SK-N-MC (cell line): ENCODE measurements around the gene CLEC2D.

Experiments used
- DNase-seq: peaks from one replicate; pipeline ENCODE4 v3.0.0-alpha.2; 2011; ENCODE audit warnings: low read depth, low spot score
- H3K27ac ChIP-seq: fragments of 200-600 bp; sonication (generic); 2 replicates; pipeline ENCODE4 v1.5.1; 2016; ENCODE audit warnings: mixed run types
- H3K36me3 ChIP-seq: fragments of 200-600 bp; sonication (generic); 2 replicates; pipeline ENCODE4 v1.6.1; 2017; ENCODE audit warnings: antibody characterized with exemption, low read length, mixed read lengths; ENCODE audit not compliant: insufficient read depth
- H3K4me3 ChIP-seq: fragments of 200-600 bp; sonication (generic); 2 replicates; pipeline ENCODE4 v1.5.1; 2016
- H3K9ac ChIP-seq: fragments of 200-600 bp; sonication (generic); 2 replicates; pipeline ENCODE4 v1.8.0; 2017; ENCODE audit warnings: mixed run types, mixed read lengths; ENCODE audit not compliant: insufficient read length
- H3K9me3 ChIP-seq: fragments of 200-600 bp; sonication (generic); 2 replicates; pipeline ENCODE4 v1.6.1; 2017; ENCODE audit warnings: low read depth, mild to moderate bottlenecking, antibody characterized with exemption, low read length, moderate library complexity, mixed read lengths
- EZH2 ChIP-seq: fragments of 200-600 bp; sonication (generic); IDR thresholded peaks from one replicate; pipeline ENCODE4 v1.6.1; 2017; ENCODE audit warnings: antibody characterized with exemption
- FOXP2 ChIP-seq: optimal IDR thresholded peaks from 2 replicates; pipeline ENCODE3; 2011; ENCODE audit warnings: mild to moderate bottlenecking, moderate library complexity; ENCODE audit not compliant: insufficient read depth; ENCODE audit errors: extremely low read length, control extremely low read depth
- POLR2AphosphoS5 ChIP-seq: IDR thresholded peaks from 2 replicates; pipeline ENCODE4 v1.6.1; 2012; ENCODE audit warnings: mild to moderate bottlenecking, low read depth, low read length, borderline replicate concordance

CLEC2D gene, protein sequence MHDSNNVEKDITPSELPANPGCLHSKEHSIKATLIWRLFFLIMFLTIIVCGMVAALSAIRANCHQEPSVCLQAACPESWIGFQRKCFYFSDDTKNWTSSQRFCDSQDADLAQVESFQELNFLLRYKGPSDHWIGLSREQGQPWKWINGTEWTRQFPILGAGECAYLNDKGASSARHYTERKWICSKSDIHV

DNA sequence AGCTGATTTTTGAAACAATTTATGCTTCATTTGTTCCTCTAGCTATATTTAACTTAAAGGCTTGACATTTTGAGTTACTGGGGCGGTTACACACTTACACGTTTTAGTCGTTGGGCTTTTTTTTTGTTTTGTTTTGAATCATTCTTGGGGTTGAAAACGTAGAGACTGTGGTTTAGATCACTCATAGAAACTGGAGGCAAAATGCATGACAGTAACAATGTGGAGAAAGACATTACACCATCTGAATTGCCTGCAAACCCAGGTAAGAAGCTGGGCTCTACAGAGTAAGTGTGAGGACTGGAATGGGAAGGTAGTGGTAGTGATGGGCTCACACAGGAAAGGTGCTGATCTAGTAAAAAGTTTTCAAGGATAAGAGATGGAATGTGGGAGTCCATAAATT lies at the start of gene CLEC2D:
Gene CLEC2D (plus strand): TSS at position 180 of the 400 bp plus-strand sequence. CDS start 22 bp downstream, at position 202.
- H3K36me3 ChIP-seq, result no peaks in the 10 kb centered on the region; the same call in 1 of the 2 replicates
- no peak for DNase-seq
- no peak within 1 kb of the TSS for H3K9ac ChIP-seq
- no peaks in the 10 kb centered on the region for H3K9me3 ChIP-seq
- no peak within 1 kb of the TSS for H3K27ac ChIP-seq
- no peak within 1 kb of the TSS for H3K4me3 ChIP-seq
- TF ChIP-seq FOXP2 (no peak), POLR2AphosphoS5 (no peak), EZH2 (no peak)

DNA sequence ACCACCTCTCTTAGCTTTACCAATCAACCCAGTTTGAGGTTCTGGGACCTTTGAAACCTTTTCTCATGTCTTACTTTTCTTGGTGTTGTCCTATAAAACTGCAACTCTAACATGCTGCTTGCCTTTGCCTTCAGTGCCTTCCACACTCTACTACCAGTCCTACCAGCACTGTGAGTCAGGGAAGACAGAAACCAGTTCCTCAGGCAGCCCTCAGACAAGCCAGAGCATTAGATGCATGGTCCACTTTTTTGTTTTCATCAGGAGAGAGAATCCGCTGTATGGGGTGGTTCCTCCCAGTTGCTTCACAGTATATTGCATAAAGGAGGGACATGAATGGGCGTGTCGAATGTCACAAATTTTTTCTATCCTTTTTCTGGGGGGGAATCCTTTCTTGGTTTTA lies 44.5 kb upstream of the CLEC2D start:
- H3K4me3 ChIP-seq, result no peak overlapping the region
- no peaks in the 10 kb centered on the region for H3K9me3 ChIP-seq
- no peak overlapping the region for H3K9ac ChIP-seq
- DNase-seq, result no peak
- TF ChIP-seq EZH2 (no peak), POLR2AphosphoS5 (no peak), FOXP2 (no peak)
- H3K36me3 ChIP-seq, result no peaks in the 10 kb centered on the region
- H3K27ac ChIP-seq, result no peak overlapping the region

DNA sequence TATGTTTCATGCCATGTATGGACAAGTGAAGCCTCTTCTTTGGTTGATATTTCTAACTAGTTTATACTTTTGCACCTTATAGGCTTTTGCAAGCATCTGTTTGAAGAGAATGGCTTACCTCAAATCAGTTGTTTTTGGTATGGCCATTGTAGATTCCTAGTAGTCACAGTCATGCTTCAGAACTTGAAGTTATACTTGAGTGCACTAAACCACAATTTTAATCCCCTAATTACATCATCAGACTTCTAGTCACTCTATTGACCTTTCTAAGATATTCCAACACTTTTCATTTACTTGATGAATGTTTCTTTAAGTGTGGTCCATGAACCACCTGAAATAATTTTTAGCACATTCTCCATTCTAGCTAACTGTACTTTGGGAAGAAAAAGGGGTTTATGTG lies 43.2 kb upstream of the CLEC2D start:
- H3K4me3 ChIP-seq, result no peak overlapping the region
- no peak for DNase-seq

DNA sequence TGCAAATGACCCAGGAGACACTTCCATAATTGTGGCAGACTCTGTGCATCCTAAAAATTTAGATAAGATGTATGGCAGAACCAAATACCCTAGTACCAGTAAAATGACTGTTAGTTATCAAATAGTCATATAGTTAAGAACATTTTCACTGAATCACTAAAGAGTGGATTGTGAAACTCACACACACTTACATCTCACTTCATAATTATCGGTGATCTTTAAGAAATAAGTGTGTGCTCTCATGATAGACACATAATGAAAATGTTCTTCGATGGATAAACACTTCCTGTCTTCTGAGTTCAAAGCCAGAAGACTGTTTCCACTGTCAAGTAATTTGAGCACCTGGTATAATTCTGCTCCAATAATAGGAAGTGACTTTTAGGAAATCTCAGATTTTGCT lies 42.7 kb upstream of the CLEC2D start:
- no peak overlapping the region for H3K9ac ChIP-seq
- DNase-seq, result no peak
- H3K36me3 ChIP-seq, result no peaks in the 10 kb centered on the region
- TF ChIP-seq POLR2AphosphoS5, result no peak
- no peak for TF ChIP-seq FOXP2
- TF ChIP-seq EZH2, result no peak
- H3K9me3 ChIP-seq, result no peaks in the 10 kb centered on the region
- H3K4me3 ChIP-seq, result no peak overlapping the region
- no peak overlapping the region for H3K27ac ChIP-seq

More for the DNA sequence above, 43.2 kb upstream of the CLEC2D start:
- Histone ChIP-seq H3K9me3 (no peaks in the 10 kb centered on the region), H3K9ac (no peak overlapping the region), H3K27ac (no peak overlapping the region), H3K36me3 (no peaks in the 10 kb centered on the region)
- no peak for TF ChIP-seq EZH2

DNA sequence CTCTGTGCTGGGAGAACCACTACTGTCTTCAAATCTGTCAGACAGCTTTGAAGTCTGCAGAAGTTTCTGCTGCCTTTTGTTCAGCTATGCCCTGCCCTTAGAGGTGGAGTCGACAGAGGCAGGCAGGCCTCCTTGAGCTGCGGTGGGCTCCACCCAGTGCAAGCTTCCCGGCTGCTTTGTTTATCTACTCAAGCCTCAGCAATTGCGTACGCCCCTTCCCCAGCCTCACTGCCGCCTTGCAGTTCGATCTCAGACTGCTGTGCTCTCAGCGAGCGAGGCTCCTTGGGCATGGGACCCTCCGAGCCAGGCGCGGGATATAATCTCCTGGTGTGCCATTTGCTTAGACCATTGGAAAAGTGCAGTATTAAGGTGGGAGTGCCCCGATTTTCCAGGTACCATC lies 36.7 kb upstream of the CLEC2D start:
- Histone ChIP-seq H3K27ac (no peak overlapping the region), H3K4me3 (no peak overlapping the region), H3K9ac (no peak overlapping the region), H3K9me3 (no peaks in the 10 kb centered on the region), H3K36me3 (no peaks in the 10 kb centered on the region)
- no peak for DNase-seq
- TF ChIP-seq POLR2AphosphoS5 (no peak), EZH2 (no peak), FOXP2 (no peak)

DNA sequence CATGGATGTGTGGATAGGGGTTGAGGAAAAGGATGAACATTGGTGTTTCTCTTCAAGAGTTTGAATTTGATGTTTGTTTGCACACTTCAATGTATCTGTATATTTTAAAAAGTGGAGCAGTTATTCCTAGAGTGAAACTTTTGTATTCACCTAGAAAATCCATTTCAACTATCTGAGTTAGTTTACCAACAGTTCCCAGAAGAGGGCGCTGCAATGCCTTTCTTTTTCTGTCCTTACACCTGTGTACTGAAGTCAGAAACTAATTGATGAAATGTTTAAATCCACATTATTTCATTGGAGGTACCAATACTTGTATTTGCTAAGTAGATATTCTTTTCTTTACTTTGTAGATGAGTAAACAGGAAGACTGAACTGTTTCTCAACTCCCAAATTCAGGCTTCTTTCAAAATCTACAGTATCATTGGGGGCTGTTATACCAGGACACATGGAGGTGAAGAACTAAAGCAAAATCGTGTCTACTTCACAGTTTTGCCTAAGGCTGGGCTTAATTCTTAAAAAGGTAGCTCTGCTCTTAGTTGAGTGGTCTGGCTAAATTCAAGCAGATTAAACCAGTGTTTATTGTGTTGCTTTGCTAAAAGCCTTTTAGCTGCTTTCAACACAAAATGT lies 35.2 kb upstream of the CLEC2D start:
- no peaks in the 10 kb centered on the region for H3K36me3 ChIP-seq
- no peak overlapping the region for H3K9ac ChIP-seq

DNA sequence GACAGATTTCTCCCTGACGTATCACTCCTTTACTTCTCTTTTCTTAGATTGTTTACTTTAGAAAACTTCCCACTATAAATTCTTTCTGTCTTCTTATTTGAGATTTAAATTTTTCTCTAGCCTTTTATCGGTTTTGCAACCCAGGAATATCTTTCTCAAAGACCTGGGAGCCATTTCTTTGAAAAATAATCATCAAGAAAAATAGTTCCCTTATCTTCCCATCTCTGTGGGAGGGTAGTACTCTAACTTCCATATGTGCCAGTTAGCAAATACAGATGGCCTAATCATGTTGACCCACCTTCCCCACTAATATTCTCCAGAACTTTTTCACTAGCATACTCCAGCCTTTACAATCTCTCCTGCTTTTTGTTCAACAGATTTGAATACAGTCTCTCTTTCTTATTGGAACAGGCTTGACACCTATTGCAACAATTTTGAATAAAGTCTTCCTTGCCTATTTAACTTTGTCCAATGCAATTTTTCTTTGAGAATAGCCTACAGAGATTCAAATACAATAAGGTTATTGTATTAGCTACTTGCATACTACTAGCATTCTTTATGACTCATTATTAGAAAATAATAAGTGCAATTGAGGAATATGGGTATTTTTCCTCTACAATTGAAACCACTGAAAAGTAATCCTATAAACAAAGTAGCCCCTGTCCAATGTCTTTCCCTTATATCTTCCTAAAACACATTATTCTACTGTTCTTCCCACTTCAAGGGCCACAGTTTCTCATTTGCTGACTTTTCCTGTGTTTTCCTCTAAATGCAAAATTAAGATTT lies 34.4 kb upstream of the CLEC2D start:
- DNase-seq, result no peak
- no peaks in the 10 kb centered on the region for H3K36me3 ChIP-seq
- no peak overlapping the region for H3K9ac ChIP-seq
- TF ChIP-seq POLR2AphosphoS5, result no peak
- TF ChIP-seq FOXP2, result no peak
- H3K27ac ChIP-seq, result no peak overlapping the region
- no peaks in the 10 kb centered on the region for H3K9me3 ChIP-seq
- no peak overlapping the region for H3K4me3 ChIP-seq

More for the DNA sequence above, 35.2 kb upstream of the CLEC2D start:
- Histone ChIP-seq H3K9me3 (no peaks in the 10 kb centered on the region), H3K27ac (no peak overlapping the region), H3K4me3 (no peak overlapping the region)
- no peak for TF ChIP-seq EZH2
- no peak for TF ChIP-seq FOXP2
- no peak for TF ChIP-seq POLR2AphosphoS5
- no peak for DNase-seq

DNA sequence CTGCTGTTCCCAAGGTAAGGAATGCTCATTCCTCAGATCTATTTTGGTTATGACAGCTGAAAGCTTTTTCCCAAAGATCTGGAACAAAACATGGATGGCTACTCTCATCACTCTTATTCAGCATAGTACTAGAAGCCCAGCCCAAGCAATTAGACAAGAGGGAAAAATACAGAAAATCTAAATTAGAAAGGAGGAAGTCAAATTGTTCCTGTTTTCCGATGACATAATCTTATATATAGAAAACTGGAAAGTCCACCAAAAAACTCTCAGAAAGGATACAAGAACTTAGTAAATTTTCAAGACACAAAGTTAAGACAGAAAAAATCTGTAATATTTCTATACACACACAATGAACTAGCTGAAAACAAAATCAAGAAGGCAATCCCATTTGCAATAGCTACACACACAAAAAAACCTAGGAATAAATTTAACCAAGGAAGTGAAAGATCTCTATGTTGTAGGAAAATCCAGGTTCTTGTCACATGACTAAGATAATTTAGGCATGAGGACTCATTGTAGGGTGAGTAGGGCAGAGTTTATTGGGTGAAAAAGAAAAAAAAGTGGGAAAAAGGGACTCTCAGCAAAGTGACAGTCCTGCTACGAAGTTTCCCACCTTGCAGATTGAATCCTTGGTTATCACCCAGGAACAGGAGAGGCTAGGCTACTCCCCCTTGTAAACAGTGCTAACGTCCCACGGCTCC lies 33.2 kb upstream of the CLEC2D start:
- H3K9ac ChIP-seq, result no peak overlapping the region
- H3K4me3 ChIP-seq, result no peak overlapping the region
- H3K9me3 ChIP-seq, result no peaks in the 10 kb centered on the region
- TF ChIP-seq FOXP2, result no peak
- TF ChIP-seq EZH2, result no peak
- TF ChIP-seq POLR2AphosphoS5, result no peak
- DNase-seq, result no peak
- no peaks in the 10 kb centered on the region; the same call in 1 of the 2 replicates for H3K36me3 ChIP-seq
- H3K27ac ChIP-seq, result no peak overlapping the region
